HCT116 (cell line): ENCODE measurements around the gene PPP1R1B. TPM values are rescaled to one million over a fixed set of nuclear protein-coding genes. Genes with fewer than 3 reads are reported as not detected.

Experiments
- ATAC-seq: fragments of 200-7000 bp; cut with Tn5 transposase; 2 replicates; pipeline ENCODE4 v1.9.1; 2020; ENCODE audit warnings: mild to moderate bottlenecking, moderate library complexity
- BruUV-seq: library from RNA; stranded (reverse); fragments of 400-500 nt; replicated peaks from 2 replicates; lab custom pipeline; 2021; lab: Mats Ljungman, UMichigan
- CTCF ChIA-PET: fragments of 300-600 bp; sonication (Branson Sonifier 250); formaldehyde crosslinking; loops from one replicate; lab custom pipeline; 2021; ENCODE audit warnings: antibody characterized with exemption; lab: Charles Lee
- POLR2A ChIA-PET: fragments of 300-600, 350-600 bp; sonication (Branson Sonifier 250); formaldehyde crosslinking; loops from one replicate; lab custom pipeline; 2021; ENCODE audit warnings: antibody characterized with exemption; lab: Charles Lee
- RAD21 ChIA-PET, 2 experiments: fragments of 300-600 bp; sonication (Branson Sonifier 250); formaldehyde crosslinking; loops; one replicate each; lab custom pipeline; 2023; ENCODE audit warnings: low total read pairs in 2 of 2; ENCODE audit not compliant: uncharacterized antibody in 2 of 2, unreplicated experiment in 2 of 2, low non-redundant PET in 1 of 2; lab: Charles Lee
- DNase-seq: peaks from one replicate; pipeline ENCODE4 v3.0.0-alpha.2; 2010; ENCODE audit warnings: low read depth, low spot score
- H2AFZ ChIP-seq: fragments of 200-600 bp; shearing (Covaris generic), sonication (generic); 2 replicates; pipeline ENCODE4 v1.6.1; 2017; ENCODE audit warnings: low read depth, mixed run types, mixed read lengths, antibody characterized with exemption, low read length; ENCODE audit not compliant: poor library complexity, severe bottlenecking
- H3K27ac ChIP-seq: 2 replicates; pipeline ENCODE4 v1.5.1; 2012; ENCODE audit warnings: low read depth, low read length
- H3K27me3 ChIP-seq: fragments of 200-600 bp; sonication (generic); 2 replicates; pipeline ENCODE4 v1.6.1; 2016; ENCODE audit warnings: mixed run types, low read length, mixed read lengths; ENCODE audit not compliant: insufficient read depth
- H3K36me3 ChIP-seq, 2 experiments: fragments of 200-500 bp in 1 of 2; fragments of 200-600 bp in 1 of 2; sonication (Bioruptor generic) in 1 of 2; sonication (generic) in 1 of 2; 2 replicates each; pipeline versions ENCODE4 v1.5.1 to v1.6.1; 2014 to 2016; ENCODE audit warnings: low read length in 2 of 2, inconsistent platforms in 1 of 2, mixed read lengths in 1 of 2, mixed run types in 1 of 2; ENCODE audit not compliant: insufficient read depth in 2 of 2, control insufficient read depth in 1 of 2
- H3K4me1 ChIP-seq, 2 experiments: fragments of 200-600 bp in 1 of 2; sonication (generic) in 1 of 2; 2 replicates each; pipeline versions ENCODE4 v1.5.1 to v1.6.1; 2012 to 2017; ENCODE audit warnings: low read length in 2 of 2, inconsistent platforms in 1 of 2, mild to moderate bottlenecking in 1 of 2, mixed read lengths in 1 of 2, mixed run types in 1 of 2, moderate library complexity in 1 of 2; ENCODE audit not compliant: insufficient read depth in 2 of 2, control insufficient read depth in 1 of 2
- H3K4me2 ChIP-seq: fragments of 200-600 bp; sonication (generic); 2 replicates; pipeline ENCODE4 v1.6.1; 2017; ENCODE audit warnings: mixed run types, low read length, mixed read lengths
- H3K4me3 ChIP-seq, 2 experiments: fragments of 200-600 bp in 1 of 2; sonication (generic) in 1 of 2; replicated peaks in 1 of 2; 2 replicates each; pipeline ENCODE4 v1.5.1; 2011 to 2016; ENCODE audit warnings: low read length in 2 of 2, control low read depth in 1 of 2, low read depth in 1 of 2, mild to moderate bottlenecking in 1 of 2, mixed read lengths in 1 of 2, mixed run types in 1 of 2
- H3K79me2 ChIP-seq: fragments of 200-600 bp; sonication (generic); 2 replicates; pipeline ENCODE4 v1.6.1; 2017; ENCODE audit warnings: mild to moderate bottlenecking, mixed run types, low read length, moderate library complexity, mixed read lengths; ENCODE audit not compliant: insufficient read depth
- H3K9ac ChIP-seq: fragments of 200-600 bp; sonication (generic); 2 replicates; pipeline ENCODE4 v1.6.1; 2016; ENCODE audit warnings: low read length, mixed read lengths
- H3K9me2 ChIP-seq: fragments of 200-600 bp; sonication (generic), shearing (Covaris generic); 2 replicates; pipeline ENCODE4 v1.6.1; 2017; ENCODE audit warnings: mixed run types, mild to moderate bottlenecking, moderate library complexity; ENCODE audit not compliant: insufficient read depth
- H3K9me3 ChIP-seq, 2 experiments: fragments of 200-500 bp in 1 of 2; fragments of 200-600 bp in 1 of 2; sonication (Bioruptor generic) in 1 of 2; sonication (generic) in 1 of 2; 2 replicates each; pipeline ENCODE4 v1.6.1; 2014 to 2017; ENCODE audit warnings: low read length in 2 of 2, mixed read lengths in 2 of 2, inconsistent platforms in 1 of 2, low read depth in 1 of 2, mild to moderate bottlenecking in 1 of 2, mixed run types in 1 of 2, moderate library complexity in 1 of 2; ENCODE audit not compliant: control insufficient read depth in 1 of 2, insufficient read depth in 1 of 2
- H4K20me1 ChIP-seq: fragments of 200-600 bp; sonication (generic), shearing (Covaris generic); 2 replicates; pipeline ENCODE4 v1.6.1; 2017; ENCODE audit warnings: mixed run types, mild to moderate bottlenecking, moderate library complexity; ENCODE audit not compliant: insufficient read depth
- CTCF ChIP-seq, 3 experiments: fragments of 200-600 bp in 1 of 3; sonication (generic) in 1 of 3; IDR thresholded peaks in 2 of 3; conservative IDR thresholded peaks in 1 of 3; 2 replicates each; pipeline ENCODE4 v1.5.1; 2012 to 2017; ENCODE audit warnings: low read depth in 2 of 3, low read length in 2 of 3, antibody characterized with exemption in 1 of 3, borderline replicate concordance in 1 of 3, control low read depth in 1 of 3, mild to moderate bottlenecking in 1 of 3, mixed read lengths in 1 of 3, mixed run types in 1 of 3, moderate library complexity in 1 of 3; ENCODE audit not compliant: insufficient read depth in 1 of 3
- EZH2 ChIP-seq: fragments of 200-600 bp; sonication (generic); IDR thresholded peaks from 2 replicates; pipeline ENCODE4 v1.6.1; 2017; ENCODE audit warnings: antibody characterized with exemption, mixed run types
- EZH2phosphoT487 ChIP-seq: fragments of 200-600 bp; IDR thresholded peaks from 2 replicates; pipeline ENCODE4 v1.6.1; 2018; ENCODE audit warnings: antibody characterized with exemption, borderline replicate concordance
- POLR2A ChIP-seq: IDR thresholded peaks from 2 replicates; pipeline ENCODE4 v1.7.0; 2011; ENCODE audit warnings: borderline replicate concordance; ENCODE audit not compliant: insufficient read depth, insufficient read length; ENCODE audit errors: extremely low read depth
- RAD21 ChIP-seq: IDR thresholded peaks from 2 replicates; pipeline ENCODE4 v1.6.1; 2012; ENCODE audit warnings: low read depth, mild to moderate bottlenecking
- YY1 ChIP-seq: IDR thresholded peaks from 2 replicates; pipeline ENCODE4 v1.6.1; 2011; ENCODE audit warnings: low read length, low read depth, moderate library complexity, mild to moderate bottlenecking; ENCODE audit not compliant: insufficient replicate concordance; ENCODE audit errors: extremely low read depth
- intact Hi-C: fragments of 100-400 bp; cut with micrococcal nuclease; formaldehyde crosslinking; loops from 2 replicates; pipeline ENCODE4 v1.10.0; 2022
- total RNA-seq: library from RNA; stranded (reverse); gene quantifications from one replicate; pipeline ENCODE4 v1.2.1, GENCODE V29; 2021; ENCODE audit not compliant: unreplicated experiment

The PPP1R1B gene
- total RNA-seq, 1 experiment from 2014 or later, result 0.49 TPM

GRCh38 chr17:39621523-39622379 lies 5.0 kb upstream of the PPP1R1B start:
- Histone ChIP-seq H3K27ac (no peak overlapping the region), H3K79me2 (no peaks in the 10 kb centered on the region), H3K36me3 (no peaks in the 10 kb centered on the region), H3K4me1 (peaks cover 19 to 34% of the 10 kb centered on the region in 2 experiments; a peak in 3 of 4 replicates), H2AFZ (peak overlapping the region; percentile 90), H3K9me3 (no peaks in the 10 kb centered on the region), H4K20me1 (no peaks in the 10 kb centered on the region), H3K27me3 (no peaks in the 10 kb centered on the region), H3K9me2 (no peaks in the 10 kb centered on the region), H3K4me2 (peak overlapping the region; percentile 70), H3K9ac (no peak overlapping the region)
- POLR2A ChIA-PET, result interaction anchor here (0.8 to 1.3 kb wide), 3 partner anchors 9 to 50 kb away, joined by 3 to 4 read pairs (median 3); no protein-coding TSS in a partner anchor
- DNase-seq, result no peak
- intact Hi-C loops, result loop anchor here (1.0 to 5.0 kb wide), 5 partner anchors 51 to 414 kb away; partner anchors contain the start of genes GRB7 and PSMD3
- BruUV-seq, result no TSS peak
- no peak for TF ChIP-seq EZH2
- TF ChIP-seq POLR2A, result no peak
- no peak for TF ChIP-seq EZH2phosphoT487
- TF ChIP-seq CTCF (IDR thresholded peaks at IDR 0.05 in 2 of 3, conservative IDR thresholded peaks at IDR 0.05 in 1 of 3; ENCODE audit: borderline replicate concordance in 1 of 3, insufficient read depth in 1 of 3, low read depth in 2 of 3, low read length in 2 of 3), result peak; percentile 100
- TF ChIP-seq RAD21, result peak; percentile 97
- peak; percentile 39 for TF ChIP-seq YY1
- TF ChIP-seq, all 23 proteins: peak for 3
- no peak overlapping the region for H3K4me3 ChIP-seq
- RAD21 ChIA-PET, result interaction anchor here (0.6 to 2.7 kb wide), 15 partner anchors 9 to 331 kb away, joined by 3 to 15 read pairs (median 5); partner anchors contain the start of gene ERBB2 (in 1 of the 2)
- peak; percentile 51 for ATAC-seq
- CTCF ChIA-PET, result interaction anchor here (0.5 to 8.4 kb wide), 49 partner anchors 8 to 491 kb away, joined by 3 to 157 read pairs (median 4); partner anchors contain the start of genes CDK12, MIEN1, PGAP3 and PSMD3
